Measurements from ENCODE around the gene MS4A4A.
"Not testable (repeated sequence)": the region's sequence is repeated elsewhere in the genome, so short reads cannot be mapped to it uniquely, and the experiment has no call there.

MS4A4A gene

GRCh38 chr11:60281485-60281884 lies 1.0 kb downstream of the MS4A4A start:
- H3K4me3 Mint-ChIP-seq, result no peak overlapping the region
- H3K27ac Mint-ChIP-seq, result no peak overlapping the region
- H3K9me3 Mint-ChIP-seq, result no peaks in the 10 kb centered on the region
- H3K27me3 Mint-ChIP-seq (ENCODE audit: low read depth), result no peaks in the 10 kb centered on the region
- H3K4me1 Mint-ChIP-seq (ENCODE audit: low read depth), result no peaks in the 10 kb centered on the region
- H3K36me3 Mint-ChIP-seq (ENCODE audit: low read depth), result no peaks in the 10 kb centered on the region

GRCh38 chr11:60282286-60282685 lies 1.8 kb downstream of the MS4A4A start:
- Mint-ChIP-seq H3K4me1 (ENCODE audit: low read depth) (no peaks in the 10 kb centered on the region), H3K9me3 (no peaks in the 10 kb centered on the region), H3K27ac (no peak overlapping the region), H3K27me3 (ENCODE audit: low read depth) (no peaks in the 10 kb centered on the region), H3K4me3 (no peak overlapping the region), H3K36me3 (ENCODE audit: low read depth) (no peaks in the 10 kb centered on the region)

GRCh38 chr11:60285411-60286126 lies 5.1 kb downstream of the MS4A4A start:
- not testable (repeated sequence) for H3K27me3 Mint-ChIP-seq (ENCODE audit: low read depth); H3K27ac Mint-ChIP-seq; H3K4me3 Mint-ChIP-seq; H3K9me3 Mint-ChIP-seq; H3K36me3 Mint-ChIP-seq (ENCODE audit: low read depth); H3K4me1 Mint-ChIP-seq (ENCODE audit: low read depth)

GRCh38 chr11:60288531-60288930 lies 8.1 kb downstream of the MS4A4A start:
- Mint-ChIP-seq H3K4me1 (ENCODE audit: low read depth) (no peaks in the 10 kb centered on the region), H3K36me3 (ENCODE audit: low read depth) (no peaks in the 10 kb centered on the region), H3K9me3 (no peaks in the 10 kb centered on the region), H3K4me3 (no peak overlapping the region), H3K27me3 (ENCODE audit: low read depth) (no peaks in the 10 kb centered on the region), H3K27ac (no peak overlapping the region)

GRCh38 chr11:60292145-60292544 lies 11.7 kb downstream of the MS4A4A start:
- Mint-ChIP-seq H3K4me3 (no peak overlapping the region), H3K9me3 (no peaks in the 10 kb centered on the region), H3K4me1 (ENCODE audit: low read depth) (no peaks in the 10 kb centered on the region), H3K27me3 (ENCODE audit: low read depth) (no peaks in the 10 kb centered on the region), H3K36me3 (ENCODE audit: low read depth) (no peaks in the 10 kb centered on the region), H3K27ac (no peak overlapping the region)

- Mint-ChIP-seq H3K4me3 (no peak overlapping the region), H3K36me3 (ENCODE audit: low read depth) (no peaks in the 10 kb centered on the region), H3K9me3 (no peaks in the 10 kb centered on the region), H3K27me3 (ENCODE audit: low read depth) (no peaks in the 10 kb centered on the region), H3K4me1 (ENCODE audit: low read depth) (no peaks in the 10 kb centered on the region), H3K27ac (no peak overlapping the region)
Measured at GRCh38 chr11:60301178-60301577, 20.7 kb downstream of the MS4A4A start.

GRCh38 chr11:60301884-60302283 lies 21.4 kb downstream of the MS4A4A start:
- not testable (repeated sequence) for H3K4me1 Mint-ChIP-seq (ENCODE audit: low read depth); H3K27ac Mint-ChIP-seq; H3K4me3 Mint-ChIP-seq; H3K27me3 Mint-ChIP-seq (ENCODE audit: low read depth); H3K9me3 Mint-ChIP-seq; H3K36me3 Mint-ChIP-seq (ENCODE audit: low read depth)

GRCh38 chr11:60303661-60304060 lies 23.2 kb downstream of the MS4A4A start:
- no peak overlapping the region for H3K27ac Mint-ChIP-seq
- H3K9me3 Mint-ChIP-seq, result no peaks in the 10 kb centered on the region
- H3K4me3 Mint-ChIP-seq, result no peak overlapping the region
- H3K4me1 Mint-ChIP-seq (ENCODE audit: low read depth), result no peaks in the 10 kb centered on the region
- no peaks in the 10 kb centered on the region for H3K27me3 Mint-ChIP-seq (ENCODE audit: low read depth)
- no peaks in the 10 kb centered on the region for H3K36me3 Mint-ChIP-seq (ENCODE audit: low read depth)

- H3K27me3 Mint-ChIP-seq (ENCODE audit: low read depth), result no peaks in the 10 kb centered on the region
Measured at GRCh38 chr11:60305906-60306619, 25.6 kb downstream of the MS4A4A start.

GRCh38 chr11:60307507-60308195 lies 27.2 kb downstream of the MS4A4A start:
- Mint-ChIP-seq H3K4me3 (no peak overlapping the region), H3K9me3 (no peaks in the 10 kb centered on the region), H3K27me3 (ENCODE audit: low read depth) (no peaks in the 10 kb centered on the region), H3K4me1 (ENCODE audit: low read depth) (no peaks in the 10 kb centered on the region), H3K27ac (no peak overlapping the region), H3K36me3 (ENCODE audit: low read depth) (no peaks in the 10 kb centered on the region)

More at GRCh38 chr11:60305906-60306619, 25.6 kb downstream of the MS4A4A start:
- Mint-ChIP-seq H3K36me3 (ENCODE audit: low read depth) (no peaks in the 10 kb centered on the region), H3K9me3 (no peaks in the 10 kb centered on the region), H3K27ac (no peak overlapping the region), H3K4me1 (ENCODE audit: low read depth) (no peaks in the 10 kb centered on the region), H3K4me3 (no peak overlapping the region)

- H3K27ac Mint-ChIP-seq, result no peak overlapping the region
- no peaks in the 10 kb centered on the region for H3K27me3 Mint-ChIP-seq (ENCODE audit: low read depth)
- no peak overlapping the region for H3K4me3 Mint-ChIP-seq
- no peaks in the 10 kb centered on the region for H3K36me3 Mint-ChIP-seq (ENCODE audit: low read depth)
- H3K4me1 Mint-ChIP-seq (ENCODE audit: low read depth), result no peaks in the 10 kb centered on the region
- H3K9me3 Mint-ChIP-seq, result no peaks in the 10 kb centered on the region
Measured at GRCh38 chr11:60310407-60310998, 30.0 kb downstream of the MS4A4A start.

GRCh38 chr11:60314635-60315321 lies 34.3 kb downstream of the MS4A4A start:
- H3K36me3 Mint-ChIP-seq (ENCODE audit: low read depth), result no peaks in the 10 kb centered on the region
- H3K4me1 Mint-ChIP-seq (ENCODE audit: low read depth), result no peaks in the 10 kb centered on the region
- H3K4me3 Mint-ChIP-seq, result no peak overlapping the region
- H3K27me3 Mint-ChIP-seq (ENCODE audit: low read depth), result no peaks in the 10 kb centered on the region
- peaks cover 3% of the 10 kb centered on the region for H3K9me3 Mint-ChIP-seq
- H3K27ac Mint-ChIP-seq, result no peak overlapping the region

GRCh38 chr11:60315871-60316270 lies 35.4 kb downstream of the MS4A4A start:
- Mint-ChIP-seq H3K4me1 (ENCODE audit: low read depth) (no peaks in the 10 kb centered on the region), H3K9me3 (peaks cover 10% of the 10 kb centered on the region), H3K36me3 (ENCODE audit: low read depth) (no peaks in the 10 kb centered on the region), H3K4me3 (no peak overlapping the region), H3K27me3 (ENCODE audit: low read depth) (no peaks in the 10 kb centered on the region), H3K27ac (no peak overlapping the region)

GRCh38 chr11:60316317-60316716 lies 35.9 kb downstream of the MS4A4A start:
- Mint-ChIP-seq H3K27me3 (ENCODE audit: low read depth) (no peaks in the 10 kb centered on the region), H3K36me3 (ENCODE audit: low read depth) (no peaks in the 10 kb centered on the region), H3K4me1 (ENCODE audit: low read depth) (no peaks in the 10 kb centered on the region), H3K27ac (no peak overlapping the region), H3K4me3 (no peak overlapping the region), H3K9me3 (peaks cover 10% of the 10 kb centered on the region)

Measured in T-helper 1 cell treated with Interleukin-12 subunit alpha and Interleukin-12 subunit beta and Interleukin-4 antibody, amounts not matched to agents 30 μg/mL and 1 μg/mL, for 36 hours (primary cell).